Measurements from ENCODE around the gene SPATA12.

The SPATA12 gene, protein sequence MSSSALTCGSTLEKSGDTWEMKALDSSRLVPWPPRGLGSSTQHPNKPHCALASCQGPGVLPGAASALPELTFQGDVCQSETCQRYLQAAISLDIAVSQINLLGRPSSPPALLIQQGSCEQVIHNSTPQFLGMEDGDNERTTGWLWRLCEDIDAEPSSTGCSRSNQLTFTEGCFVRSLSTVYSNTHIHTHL

DNA sequence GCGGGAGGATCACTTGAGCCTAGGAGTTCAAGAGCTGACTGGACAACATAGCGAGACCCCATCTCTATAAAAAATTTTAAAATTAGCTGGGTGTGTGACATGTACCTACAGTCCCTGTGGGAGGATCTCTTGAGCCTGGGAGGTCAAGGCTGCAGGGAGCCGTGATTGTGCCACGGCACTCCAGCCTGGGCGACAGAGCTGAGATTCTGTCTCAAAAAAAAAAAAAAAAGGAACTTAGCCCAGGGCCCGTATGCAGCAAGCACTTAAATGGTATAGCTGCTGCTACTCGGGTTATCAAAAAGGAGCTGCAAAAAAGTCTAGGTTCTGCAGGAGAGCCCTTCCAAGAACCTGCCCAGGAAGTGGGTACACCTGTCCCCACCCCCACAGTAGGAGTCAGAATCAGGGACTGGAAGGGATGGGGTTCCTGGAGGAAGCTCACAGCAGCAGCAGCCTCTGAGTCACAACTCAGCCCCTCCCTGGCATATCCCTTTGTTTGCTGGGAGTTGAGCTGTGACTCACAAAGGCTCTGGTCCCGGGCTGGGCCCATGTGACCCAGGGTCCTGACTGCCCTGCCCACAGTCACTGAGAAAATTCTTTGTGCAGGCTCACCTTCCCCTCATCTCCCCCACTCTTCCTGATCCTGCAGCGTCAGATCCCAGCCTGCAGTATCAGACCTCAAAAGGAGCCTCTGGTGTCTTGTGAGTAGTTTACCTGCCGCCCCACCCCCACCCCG, at the start of gene SPATA12:
Gene SPATA12 (plus strand): TSS at position 576 of the 733 bp plus-strand sequence. CDS start 13,031 bp downstream, outside the sequence.
- FAIRE-seq, result no peak

DNA sequence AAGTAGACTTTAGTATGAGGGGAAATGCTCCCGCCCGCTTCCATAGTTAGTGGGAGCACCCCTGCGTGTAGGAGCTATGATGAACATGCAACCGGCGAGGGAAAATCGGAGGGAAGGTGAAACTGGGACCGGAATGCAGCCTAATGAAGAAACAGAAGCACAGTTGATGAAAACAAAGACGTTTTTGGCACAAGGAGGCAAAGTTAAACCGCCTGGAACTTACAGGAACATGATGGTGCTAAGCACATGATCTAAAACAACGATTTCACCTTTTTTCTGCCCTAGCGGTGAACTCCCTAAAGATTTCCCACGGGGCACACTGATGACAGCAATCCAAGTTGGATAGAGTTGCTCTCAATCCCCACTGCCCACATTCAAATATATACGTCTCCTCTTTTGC, 49.4 kb upstream of the SPATA12 start:
- no peak for FAIRE-seq

DNA sequence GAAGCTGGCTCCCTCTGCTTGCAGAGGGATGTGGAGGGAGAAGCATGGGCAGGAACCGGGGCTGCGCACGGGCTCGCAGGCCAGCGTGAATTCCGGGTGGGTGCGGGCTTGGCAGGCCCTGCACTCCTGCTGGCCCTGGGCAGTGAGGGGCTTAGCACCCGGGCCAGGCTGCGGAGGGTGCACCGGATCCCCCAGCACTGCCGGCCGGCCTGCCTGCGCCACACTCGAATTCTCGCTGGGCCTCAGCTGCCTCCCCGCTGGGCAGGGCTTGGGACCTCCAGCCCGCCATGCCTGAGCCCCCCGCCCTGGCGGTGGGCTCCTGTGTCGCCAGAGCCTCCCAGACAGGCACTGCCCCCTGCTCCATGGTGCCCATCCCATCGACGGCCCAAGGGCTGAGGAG, 47.6 kb upstream of the SPATA12 start:
- no peak for FAIRE-seq

DNA sequence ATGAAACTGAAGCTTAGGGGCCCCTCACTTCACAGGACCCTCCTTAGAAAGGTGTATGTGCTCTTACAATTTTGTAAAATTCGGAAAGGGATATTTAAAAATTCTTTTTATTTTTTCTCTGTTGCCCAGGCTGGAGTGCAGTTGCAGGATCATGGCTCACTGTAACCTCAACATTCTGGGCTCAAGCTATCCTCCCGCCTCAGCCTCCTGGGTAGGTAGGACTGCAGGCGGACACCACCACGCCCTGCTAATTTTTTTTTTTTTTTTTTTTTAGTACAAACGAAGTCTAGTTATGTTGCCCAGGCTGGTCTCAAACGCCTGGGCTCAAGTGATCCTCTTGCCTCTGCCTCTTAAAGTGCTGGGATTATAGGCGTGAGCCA, 45.1 kb upstream of the SPATA12 start:
- FAIRE-seq, result no peak

DNA sequence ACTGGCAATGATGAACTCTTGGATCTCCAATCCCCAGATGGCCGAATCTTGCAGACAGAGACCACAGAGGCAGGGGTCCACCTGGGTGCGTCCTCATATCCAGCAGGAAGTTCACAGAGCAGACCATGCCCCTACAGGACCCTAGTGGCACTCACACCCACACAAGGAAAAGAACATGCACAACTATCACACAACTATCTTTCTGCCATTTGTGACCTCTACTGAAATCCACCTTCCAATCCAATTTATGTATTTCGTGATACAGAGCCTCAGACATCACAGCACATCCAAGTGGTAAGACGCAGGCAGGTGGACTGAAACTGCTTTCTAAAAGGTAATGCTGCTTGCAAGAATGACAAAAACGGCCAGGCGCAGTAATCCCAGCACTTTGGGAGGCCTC, 44.6 kb upstream of the SPATA12 start:
- no peak for FAIRE-seq

DNA sequence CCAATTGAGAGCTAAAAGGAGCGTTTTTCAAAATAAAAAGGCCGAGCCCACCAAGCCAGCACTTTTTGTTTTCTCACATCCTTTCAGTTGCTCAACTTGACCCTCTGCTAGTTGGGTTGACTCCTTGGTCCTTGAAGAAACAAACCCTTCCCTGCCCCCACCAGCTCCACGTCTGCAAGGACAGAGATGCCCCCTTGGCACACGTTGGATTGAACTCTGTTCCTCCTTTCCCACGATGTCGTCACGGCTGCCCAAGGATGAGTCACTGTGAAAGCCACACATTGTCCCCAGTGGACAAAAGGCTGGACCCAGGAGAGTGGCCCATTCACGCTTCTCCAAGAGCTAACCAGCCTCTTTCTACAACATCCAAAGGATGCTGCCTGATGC, 43.0 kb upstream of the SPATA12 start:
- no peak for FAIRE-seq

DNA sequence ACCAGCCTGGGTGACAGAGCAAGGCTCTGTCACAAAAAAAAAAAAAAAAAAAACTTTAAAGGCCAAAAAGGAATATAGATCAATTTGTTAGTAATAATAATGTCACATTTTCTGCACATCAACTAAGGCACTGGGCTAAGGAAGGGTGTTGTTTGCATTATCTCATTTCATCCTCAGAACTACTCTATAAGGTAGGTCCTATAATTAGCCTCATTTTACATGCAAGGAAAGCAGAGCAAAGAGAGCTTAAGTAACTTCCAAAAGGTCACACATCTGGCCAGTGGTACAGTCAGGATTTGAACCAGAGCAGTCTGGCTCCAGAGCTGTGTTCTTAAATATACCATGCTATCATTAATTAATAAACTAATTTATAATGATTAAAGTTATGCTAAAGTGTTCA, 42.2 kb upstream of the SPATA12 start:
- no peak for FAIRE-seq

DNA sequence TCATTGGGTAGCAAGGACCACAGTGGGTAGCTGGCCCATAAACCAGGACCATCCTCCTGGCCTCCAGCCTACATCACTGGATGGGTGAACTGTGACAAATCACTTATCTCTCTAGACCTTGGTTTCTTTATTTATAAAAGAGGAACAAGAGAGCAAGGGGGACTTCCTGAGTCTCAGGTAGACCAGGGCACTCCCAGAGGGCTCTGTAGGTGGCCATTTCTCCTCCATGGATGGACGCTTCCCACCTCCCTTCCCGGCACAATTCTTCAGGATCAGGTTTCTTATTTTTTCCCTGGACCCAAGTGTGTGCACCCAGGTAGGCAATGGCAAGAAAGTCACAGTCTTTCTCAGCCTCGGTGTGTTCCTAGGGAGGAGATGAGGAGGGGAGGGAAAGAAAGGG, 41.4 kb upstream of the SPATA12 start:
- FAIRE-seq, result no peak

DNA sequence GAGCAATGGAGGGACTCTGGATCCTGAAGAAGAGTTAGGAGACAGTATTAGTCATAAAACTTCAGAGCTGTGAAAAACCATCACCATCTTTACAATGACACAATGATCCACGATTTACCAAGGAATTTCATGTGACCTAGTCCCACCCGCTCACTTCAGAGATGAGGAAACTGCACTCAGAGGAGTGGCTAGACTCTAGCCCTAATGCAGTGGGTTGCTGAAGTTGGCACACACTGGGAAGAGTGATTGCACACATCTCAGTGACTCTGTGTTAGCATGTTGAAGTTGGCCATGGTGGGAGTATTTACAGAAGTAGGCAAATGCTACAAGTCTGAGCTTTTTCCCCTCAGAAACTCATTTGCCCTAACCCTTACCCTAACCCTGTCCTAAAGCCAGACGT, 35.2 kb upstream of the SPATA12 start:
- no peak for FAIRE-seq

DNA sequence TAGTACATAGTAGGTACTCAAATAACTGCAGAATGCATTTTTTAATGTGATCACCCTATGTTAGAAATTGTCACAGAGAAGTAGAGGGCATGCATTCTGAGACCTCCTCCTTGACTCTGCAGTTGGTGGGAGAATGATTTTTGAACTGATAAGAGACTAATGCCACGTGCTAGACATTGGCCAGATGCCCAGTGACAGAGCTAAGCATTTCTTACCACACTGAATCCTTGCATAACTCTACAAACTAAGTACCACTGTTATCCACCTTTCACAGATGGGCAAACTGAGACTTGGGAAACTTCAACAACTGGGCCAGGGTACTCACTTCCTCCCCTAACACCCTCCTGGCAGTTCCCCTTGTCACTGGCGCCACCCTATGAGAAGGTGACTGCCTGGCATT, 33.5 kb upstream of the SPATA12 start:
- no peak for FAIRE-seq

DNA sequence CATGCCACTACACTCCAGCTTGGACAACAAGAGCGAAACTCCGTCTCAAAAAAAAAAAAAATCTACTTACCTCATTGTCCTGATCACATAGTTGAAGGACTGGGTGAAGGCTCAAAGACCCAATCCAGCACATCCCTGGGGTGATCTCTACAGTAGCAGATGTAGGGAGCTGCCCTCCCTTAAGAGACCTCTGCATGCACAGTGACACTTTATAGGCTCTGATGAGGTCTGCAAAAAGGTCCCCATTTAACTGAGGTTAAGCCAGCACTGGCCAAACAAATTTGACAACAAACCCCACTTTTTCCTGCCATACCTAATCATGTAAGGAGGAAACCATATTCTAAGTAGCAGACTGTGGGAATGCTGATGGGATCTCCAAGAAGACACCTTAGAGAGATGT, 31.1 kb upstream of the SPATA12 start:
- no peak for FAIRE-seq

DNA sequence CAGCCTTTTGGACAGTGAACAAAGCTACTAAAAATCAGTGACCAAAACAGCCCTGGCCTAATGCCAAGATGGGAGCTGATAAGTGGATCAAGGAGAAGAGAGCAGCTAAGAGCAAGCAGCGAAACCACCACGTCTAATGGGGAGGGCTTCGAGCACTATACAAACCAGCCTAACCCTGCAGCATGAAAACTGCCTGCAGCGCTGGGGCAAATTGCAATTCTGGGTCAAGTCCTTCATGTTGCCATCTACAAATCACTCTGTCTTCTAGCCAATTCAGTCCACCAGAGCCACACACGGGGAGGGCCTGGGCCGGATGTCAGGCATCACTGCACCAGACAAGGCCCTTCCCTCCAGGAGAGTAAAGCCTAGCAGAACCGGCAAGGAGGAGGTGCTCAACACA, 30.5 kb upstream of the SPATA12 start:
- FAIRE-seq, result no peak

DNA sequence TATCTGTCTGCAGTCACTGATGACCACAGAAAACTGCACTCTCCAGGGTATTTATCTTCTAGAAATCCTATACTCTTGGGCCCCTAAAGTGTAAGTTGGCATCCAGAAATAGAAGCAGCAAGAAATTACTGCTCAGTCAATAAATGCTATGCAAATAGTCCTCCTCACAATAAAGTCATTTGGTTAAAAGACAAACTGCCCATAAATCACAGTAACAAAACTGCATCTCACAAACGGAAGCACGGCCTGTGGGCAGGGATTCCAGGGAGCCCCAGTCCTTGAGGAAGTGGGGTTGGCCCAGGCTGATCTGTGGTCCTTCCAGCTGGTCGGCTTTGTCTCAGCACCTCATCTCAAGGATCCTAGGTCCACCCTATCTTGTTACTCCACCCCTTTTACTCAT, 29.7 kb upstream of the SPATA12 start:
- no peak for FAIRE-seq

DNA sequence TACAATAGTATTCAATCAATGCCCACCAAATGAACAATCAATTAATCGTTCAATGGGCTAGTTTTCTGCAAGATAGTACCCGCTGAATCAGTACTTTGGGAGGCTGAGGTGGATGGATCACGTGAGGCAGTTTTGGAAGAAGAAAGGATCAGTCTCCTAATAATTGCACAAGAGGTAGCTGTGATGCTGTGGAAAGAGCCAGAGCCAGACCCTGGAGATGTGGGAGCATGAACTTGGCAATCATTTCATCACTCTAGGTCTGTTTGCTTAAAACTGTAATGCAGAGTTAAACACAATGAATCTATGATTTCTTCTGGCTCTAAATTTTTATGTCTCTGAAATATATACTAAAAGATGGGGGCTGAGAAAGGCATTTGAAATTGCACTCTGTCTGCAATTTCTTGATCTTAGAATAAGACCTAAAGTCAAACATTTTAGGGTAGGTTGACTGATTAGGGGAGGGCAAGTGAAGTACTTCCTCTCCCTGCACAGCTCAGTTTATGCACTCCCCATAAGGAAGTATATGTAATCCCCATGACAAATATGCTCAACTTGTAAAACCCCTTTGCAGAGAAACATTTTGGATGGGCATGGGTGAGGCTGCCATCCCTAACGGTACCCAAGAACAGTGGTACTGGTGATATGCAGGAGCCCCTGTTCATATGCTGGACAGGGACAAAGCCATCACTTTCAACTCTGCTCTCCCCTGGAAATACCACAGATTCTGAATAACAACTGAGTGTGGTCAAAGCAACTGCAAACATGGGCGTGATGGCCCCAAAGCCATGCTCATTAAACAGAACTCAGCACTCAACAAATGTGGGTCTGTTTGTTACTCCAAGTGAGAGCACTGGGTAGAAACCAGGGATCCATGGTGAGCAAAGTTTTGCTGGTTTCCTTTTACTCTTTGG, 28.6 kb upstream of the SPATA12 start:
- no peak for FAIRE-seq

DNA sequence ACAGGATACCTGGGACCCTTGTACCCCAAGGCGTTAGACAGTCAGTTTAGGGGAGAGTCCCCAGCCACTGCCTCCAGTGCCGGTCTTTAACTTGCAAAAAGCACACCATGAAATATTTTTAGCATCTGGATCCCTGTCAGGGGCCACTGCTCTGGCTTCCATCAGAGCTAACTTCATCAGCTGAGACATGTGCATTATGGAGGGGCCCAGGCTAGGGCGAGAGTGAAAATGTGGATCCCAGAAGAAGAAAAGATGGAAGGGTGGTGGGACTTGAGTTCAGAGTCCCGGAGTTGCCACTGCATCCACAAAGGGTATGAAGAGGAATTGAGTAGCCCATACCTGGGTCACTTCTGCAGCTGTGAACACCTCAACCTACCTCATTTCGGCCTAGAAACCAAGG, 23.5 kb upstream of the SPATA12 start:
- FAIRE-seq, result no peak

DNA sequence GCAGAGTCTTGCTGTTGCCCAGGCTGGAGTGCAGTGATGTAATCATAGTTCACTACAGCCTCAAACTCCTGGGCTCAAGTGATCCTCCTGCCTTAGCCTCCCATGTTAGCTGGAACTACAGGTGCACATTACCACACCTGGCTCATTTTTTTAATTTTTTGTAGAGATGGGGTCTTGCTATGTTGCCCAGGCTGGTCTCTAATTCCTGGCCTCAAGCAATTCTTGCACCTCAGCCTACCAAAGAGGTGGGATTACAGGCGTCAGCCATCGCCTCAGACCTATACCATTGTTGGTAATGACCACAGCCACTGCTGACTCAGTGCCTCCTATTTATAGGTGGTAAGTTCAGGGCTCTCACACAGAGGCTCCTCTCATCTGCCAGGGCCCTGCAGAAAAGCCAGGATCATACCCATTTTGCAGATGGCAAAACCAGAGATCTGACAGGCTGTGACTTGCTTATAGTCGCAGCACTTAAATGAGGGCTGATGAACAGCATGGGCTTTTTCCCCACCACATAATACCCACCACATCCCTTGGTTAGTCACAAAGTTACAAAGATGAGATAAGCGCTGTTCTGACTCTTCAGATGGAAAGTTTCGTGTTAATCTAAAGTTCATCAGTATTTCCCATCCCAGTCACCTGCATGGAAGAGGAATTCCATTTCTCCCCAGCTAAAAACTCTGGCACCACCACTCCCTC, 21.8 kb upstream of the SPATA12 start:
- FAIRE-seq, result no peak

DNA sequence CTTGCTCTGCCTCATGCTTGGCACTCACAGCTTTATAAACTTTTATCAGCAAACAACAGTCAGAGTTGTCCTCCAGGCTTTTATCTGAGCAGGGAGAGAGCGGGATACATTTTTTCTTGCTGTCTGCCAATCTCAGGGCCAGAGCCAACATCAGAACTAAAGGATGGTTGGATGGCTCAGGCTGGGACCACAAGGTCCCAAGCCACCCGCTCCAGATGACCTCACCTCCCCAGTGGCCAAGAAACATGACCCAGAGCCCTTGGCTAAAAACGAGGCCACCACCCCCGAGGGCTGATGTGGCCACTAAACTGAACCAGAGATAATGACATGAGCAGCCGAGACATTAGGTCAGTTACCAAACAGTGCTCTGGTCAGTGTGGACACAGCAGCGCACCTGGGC, 18.8 kb upstream of the SPATA12 start:
- no peak for FAIRE-seq

DNA sequence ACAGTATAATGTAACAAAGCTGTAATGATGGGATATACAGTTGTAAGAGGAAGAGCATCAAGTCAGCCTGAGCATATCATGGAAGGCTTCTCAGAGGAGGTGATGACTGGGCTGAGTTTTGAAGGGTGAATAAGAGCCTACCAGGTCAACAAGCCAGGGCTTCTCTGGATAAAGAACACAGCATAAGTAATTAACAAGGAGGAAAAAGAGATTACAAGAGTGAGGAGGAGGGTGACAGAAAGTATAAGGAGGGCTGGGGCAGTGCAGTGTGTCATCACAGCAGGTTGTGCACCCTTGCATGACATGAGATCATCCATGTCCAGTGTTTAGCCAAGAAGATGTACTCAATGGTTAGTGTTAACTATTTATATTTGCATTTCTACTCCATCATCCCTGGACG, 16.9 kb upstream of the SPATA12 start:
- no peak for FAIRE-seq

DNA sequence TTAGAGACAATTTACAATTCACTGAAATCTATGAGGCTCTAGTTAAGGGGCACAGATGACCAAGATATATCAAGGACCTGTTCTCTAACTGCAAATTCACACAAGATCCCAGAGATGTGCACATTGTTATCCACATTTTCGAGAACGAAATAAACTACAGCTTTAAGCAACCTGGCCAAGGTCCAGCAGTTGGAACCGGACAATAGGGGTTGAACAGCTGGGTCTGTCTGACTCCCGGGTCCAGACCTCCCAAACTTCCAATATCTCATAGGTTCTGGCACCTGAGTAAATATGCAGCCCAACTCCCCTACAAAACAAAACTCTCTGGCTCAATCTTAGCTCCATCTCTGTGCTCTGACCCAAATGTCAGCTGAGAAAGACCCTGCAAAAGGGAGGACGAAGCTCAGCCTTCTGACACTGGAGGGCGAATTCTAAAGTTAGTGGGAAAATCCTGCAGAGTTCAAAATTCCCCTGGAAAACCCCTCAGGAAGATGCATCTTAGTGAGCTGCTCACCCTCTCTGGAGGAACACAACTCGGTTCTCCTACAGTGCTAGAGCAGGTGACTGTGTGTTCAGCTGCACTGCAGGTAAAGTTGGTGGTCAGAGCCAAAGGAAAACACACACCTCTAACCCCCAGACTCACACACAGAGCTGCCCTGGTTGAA, 14.2 kb upstream of the SPATA12 start:
- no peak for FAIRE-seq

DNA sequence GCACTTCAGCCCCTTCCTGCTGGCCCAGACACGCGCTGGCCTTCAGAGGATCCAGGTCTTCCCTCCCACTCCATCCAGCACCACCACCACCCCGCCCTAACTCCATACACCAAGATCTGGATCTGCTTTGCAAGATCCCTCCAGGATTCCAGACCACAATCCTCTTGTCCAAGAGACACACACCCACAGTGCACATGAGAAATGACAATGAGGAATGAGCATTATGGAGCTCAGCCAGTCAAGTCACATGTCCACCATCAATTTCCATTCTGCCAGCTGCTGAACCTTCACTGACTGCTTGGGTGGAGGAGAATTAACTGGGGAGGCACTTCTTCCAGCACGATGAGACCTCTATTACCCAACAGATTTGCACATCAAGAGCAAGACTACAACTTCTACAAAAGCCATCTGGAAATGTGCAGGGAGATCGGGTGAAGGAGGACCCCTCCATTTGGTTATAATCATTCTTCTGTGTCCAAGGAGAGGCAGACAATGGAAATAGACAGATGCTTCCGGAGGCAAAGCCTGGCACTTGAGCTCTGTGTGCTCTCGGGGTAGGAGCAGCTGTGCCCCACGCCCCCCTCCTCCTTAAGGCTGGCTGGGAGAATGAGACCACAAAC, 12.3 kb upstream of the SPATA12 start:
- no peak for FAIRE-seq

DNA sequence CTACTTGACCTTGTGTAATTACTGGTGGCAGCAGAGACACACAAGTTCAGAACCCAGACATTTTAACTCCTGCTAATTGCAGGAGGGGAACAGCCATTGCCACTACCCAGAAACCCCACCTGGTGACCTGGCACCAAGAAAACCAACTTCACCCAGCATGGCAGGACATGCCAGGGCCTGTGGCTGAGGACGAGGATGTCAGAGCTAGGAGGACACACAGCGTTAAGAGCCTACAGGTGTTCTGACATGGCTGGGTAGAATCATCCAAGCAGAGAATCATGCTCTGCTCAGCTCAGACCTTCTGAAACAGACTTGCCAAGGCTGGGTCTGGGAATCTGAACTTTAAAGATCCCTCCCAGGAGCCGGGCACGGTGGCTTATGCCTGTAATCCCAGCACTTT, 11.7 kb upstream of the SPATA12 start:
- FAIRE-seq, result no peak

DNA sequence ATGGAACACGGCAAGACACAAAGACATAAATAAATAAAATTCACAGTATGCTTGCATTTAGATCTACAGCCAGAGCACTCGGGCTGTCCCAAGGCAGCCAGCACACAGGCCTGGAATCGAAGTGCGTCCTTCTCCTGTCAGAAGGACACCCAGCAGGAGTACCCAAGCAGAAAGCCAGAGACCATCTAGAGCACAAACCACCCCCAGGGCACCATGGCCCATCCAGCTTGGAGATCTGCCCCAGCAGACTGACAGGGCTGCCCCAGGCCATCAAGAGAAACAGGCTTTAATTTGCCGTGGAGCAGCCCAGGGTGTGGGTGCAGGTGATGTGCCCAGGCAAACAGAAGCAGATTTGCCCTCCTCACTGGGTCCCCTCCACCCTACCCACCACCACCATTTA, 7.8 kb upstream of the SPATA12 start:
- FAIRE-seq, result no peak

Data from colon (tissue), 2 donors.